A549 (cell line): ENCODE measurements around the gene GSTM3. TPM values are rescaled to one million over a fixed set of nuclear protein-coding genes. Genes with fewer than 3 reads are reported as not detected.
"Not testable (repeated sequence)": the region's sequence is repeated elsewhere in the genome, so short reads cannot be mapped to it uniquely, and the experiment has no call there.

ENCODE experiments used
- ATAC-seq, 2 experiments: fragments of 200-7000 bp in 1 of 2; fragments of >200 bp in 1 of 2; cut with Nextera tagmentation in 1 of 2; cut with Tn5 transposase in 1 of 2; 3 replicates each; pipeline versions ENCODE4 v1.8.0 to v1.9.1; 2018 to 2020; ENCODE audit warnings: mild to moderate bottlenecking in 1 of 2, moderate library complexity in 1 of 2
- CTCF ChIA-PET: fragments of 300-600 bp; sonication (Branson Sonifier 250); formaldehyde crosslinking; extraction: SDS; loops from one replicate; lab custom pipeline; 2021; ENCODE audit warnings: antibody characterized with exemption, inconsistent platforms; lab: Yijun Ruan, JAX
- POLR2A ChIA-PET: fragments of 350-600 bp; formaldehyde crosslinking; extraction: SDS; loops from one replicate; lab custom pipeline; 2021; ENCODE audit warnings: antibody characterized with exemption, inconsistent platforms; lab: Yijun Ruan, JAX
- DNase-seq, 2 experiments: peaks; one replicate each; pipeline versions ENCODE4 v3.0.0 to v3.0.0-alpha.2; 2011 to 2016; ENCODE audit warnings: low read depth in 1 of 2, low spot score in 1 of 2
- FAIRE-seq: peaks from 2 replicates; lab custom pipeline; 2011; peaks lifted over from hg19 to GRCh38; lab: Jason Lieb, UNC
- H3K27ac ChIP-seq, 2 experiments: fragments of >200 bp; sonication (Bioruptor Twin); formaldehyde crosslinking; 3 replicates each; pipeline ENCODE4 v1.5.1; 2016 to 2017
- H3K4me1 ChIP-seq: fragments of >200 bp; sonication (Bioruptor Twin); formaldehyde crosslinking; 3 replicates; pipeline ENCODE4 v1.6.1; 2016
- H3K4me2 ChIP-seq: fragments of >200 bp; sonication (Bioruptor Twin); formaldehyde crosslinking; 3 replicates; pipeline ENCODE4 v1.6.1; 2016
- H3K4me3 ChIP-seq: fragments of >200 bp; sonication (Bioruptor Twin); formaldehyde crosslinking; 3 replicates; pipeline ENCODE4 v1.5.1; 2016
- H3K9me3 ChIP-seq: fragments of >200 bp; sonication (Bioruptor Twin); formaldehyde crosslinking; 3 replicates; pipeline ENCODE4 v1.6.1; 2016
- BHLHE40 ChIP-seq: IDR thresholded peaks from 2 replicates; pipeline ENCODE4 v1.6.1; 2012; ENCODE audit warnings: low read depth, low read length, inconsistent platforms
- ESRRA ChIP-seq: fragments of 150-350 bp; IDR thresholded peaks from 2 replicates; pipeline ENCODE4 v1.6.1; 2014; ENCODE audit warnings: mild to moderate bottlenecking, low read length, borderline replicate concordance
- FOSL2 ChIP-seq, 2 experiments: fragments of 450-650 bp in 1 of 2; fragments of >200 bp in 1 of 2; sonication (Bioruptor Twin) in 1 of 2; formaldehyde crosslinking; IDR thresholded peaks; 2 replicates each; pipeline versions ENCODE4 v1.5.0 to v1.6.1; 2016 to 2020; ENCODE audit warnings: mild to moderate bottlenecking in 1 of 2, moderate library complexity in 1 of 2
- HOXB13 ChIP-seq: fragments of 250-450 bp; sonication (Bioruptor Pico); IDR thresholded peaks from 2 replicates; pipeline ENCODE4 v1.5.0; 2020; ENCODE audit warnings: low read depth, mild to moderate bottlenecking, moderate library complexity
- MAFK ChIP-seq: fragments of 450-650 bp; IDR thresholded peaks from 2 replicates; pipeline ENCODE4 v1.6.1; 2014; ENCODE audit not compliant: partially characterized antibody
- RAD21 ChIP-seq, 2 experiments: fragments of >200 bp in 1 of 2; sonication (Bioruptor Twin) in 1 of 2; formaldehyde crosslinking in 1 of 2; IDR thresholded peaks in 1 of 2; conservative IDR thresholded peaks in 1 of 2; 2 replicates in 1 of 2; 3 replicates in 1 of 2; pipeline ENCODE4 v1.6.1; 2012 to 2018; ENCODE audit warnings: inconsistent platforms in 1 of 2
- RCOR1 ChIP-seq: fragments of 150-350 bp; IDR thresholded peaks from 2 replicates; pipeline ENCODE4 v1.6.1; 2014; ENCODE audit warnings: antibody characterized with exemption, low read length, low read depth
- SMC3 ChIP-seq: fragments of >200 bp; sonication (Bioruptor Twin); formaldehyde crosslinking; IDR thresholded peaks from 3 replicates; pipeline ENCODE4 v1.6.1; 2018; ENCODE audit warnings: inconsistent platforms
- SREBF2 ChIP-seq: fragments of 450-650 bp; IDR thresholded peaks from 2 replicates; pipeline ENCODE4 v1.6.1; 2014; ENCODE audit warnings: mild to moderate bottlenecking, moderate library complexity
- TP53 ChIP-seq: fragments of 250-450 bp; sonication (Bioruptor Pico); IDR thresholded peaks from 2 replicates; pipeline ENCODE4 v1.5.0; 2021; ENCODE audit warnings: mild to moderate bottlenecking, moderate library complexity
- ZSCAN20 ChIP-seq: fragments of 250-450 bp; sonication (Bioruptor Pico); IDR thresholded peaks from 2 replicates; pipeline ENCODE4 v1.8.0; 2022; ENCODE audit warnings: mild to moderate bottlenecking, moderate library complexity
- WGBS: methylation state at CpG from one replicate; pipeline ENCODE4 v1.1.6; 2017; ENCODE audit errors: missing lambda C conversion rate; 5-methylcytosine and 5-hydroxymethylcytosine counted together
- polyA plus RNA-seq, 4 experiments: library from polyadenylated mRNA; depleted of rRNA in 3 of 4; stranded (reverse); fragments of >200 nt; fragmentation: RNase III in 1 of 4; extraction: RNeasy Plus Mini Kit Qiagen cat#74134 plus additional on column Dnase treatment in 1 of 4; gene quantifications; 2 replicates in 3 of 4; 3 replicates in 1 of 4; pipeline ENCODE4 v1.2.3, GENCODE V29; 2011 to 2017
- TF ChIP-seq, protein P1 (sequence below): fragments of 250-450 bp; sonication (Bioruptor Pico); IDR thresholded peaks from 2 replicates; pipeline ENCODE4 v1.5.0; 2020; ENCODE audit warnings: low read depth, mild to moderate bottlenecking, moderate library complexity
- TF ChIP-seq, protein P2 (sequence below): fragments of >200 bp; sonication (Bioruptor Twin); formaldehyde crosslinking; IDR thresholded peaks from 3 replicates; pipeline ENCODE4 v1.6.1; 2016
- TF ChIP-seq, protein P3 (sequence below): fragments of 200-600 bp; sonication (generic); IDR thresholded peaks from 2 replicates; pipeline ENCODE4 v1.6.1; 2016; ENCODE audit warnings: antibody characterized with exemption, mild to moderate bottlenecking, moderate library complexity
- TF ChIP-seq, protein P4 (sequence below): fragments of >200 bp; sonication (Bioruptor Twin); formaldehyde crosslinking; IDR thresholded peaks from 2 replicates; pipeline ENCODE4 v1.6.1; 2016

The GSTM3 gene
- polyA plus RNA-seq, 2 of the 4 experiments (the other 2 are of a cell fraction): 43.0 to 55.7 TPM

DNA sequence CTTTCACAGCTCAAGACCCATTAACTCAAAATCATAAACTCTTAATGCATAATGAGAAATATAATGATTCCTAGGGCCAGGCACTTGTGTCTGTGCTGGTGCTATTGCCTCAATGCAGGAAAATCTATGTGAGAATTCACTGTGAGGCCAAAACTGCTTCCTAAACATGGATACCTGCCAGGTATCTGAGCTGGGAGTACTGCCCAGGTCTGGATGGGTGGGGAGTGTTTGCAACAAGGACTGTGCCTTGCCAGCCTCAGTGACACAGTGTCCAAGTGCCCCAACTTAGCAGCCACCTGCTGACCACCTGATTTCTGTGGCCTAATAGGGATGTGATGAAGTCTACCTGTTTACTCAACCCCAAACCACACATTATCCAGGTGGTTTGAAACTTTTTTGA, 31.0 kb downstream of the GSTM3 start:
- FAIRE-seq, H3K4me1 ChIP-seq, DNase-seq, ATAC-seq, H3K9me3 ChIP-seq, H3K4me3 ChIP-seq, H3K27ac ChIP-seq, H3K4me2 ChIP-seq, POLR2A ChIA-PET: not testable (repeated sequence)
- CTCF ChIA-PET: interaction anchor here (0.7 kb wide), 1 partner anchor 10 kb away, joined by 3 read pairs; no protein-coding TSS in a partner anchor

DNA sequence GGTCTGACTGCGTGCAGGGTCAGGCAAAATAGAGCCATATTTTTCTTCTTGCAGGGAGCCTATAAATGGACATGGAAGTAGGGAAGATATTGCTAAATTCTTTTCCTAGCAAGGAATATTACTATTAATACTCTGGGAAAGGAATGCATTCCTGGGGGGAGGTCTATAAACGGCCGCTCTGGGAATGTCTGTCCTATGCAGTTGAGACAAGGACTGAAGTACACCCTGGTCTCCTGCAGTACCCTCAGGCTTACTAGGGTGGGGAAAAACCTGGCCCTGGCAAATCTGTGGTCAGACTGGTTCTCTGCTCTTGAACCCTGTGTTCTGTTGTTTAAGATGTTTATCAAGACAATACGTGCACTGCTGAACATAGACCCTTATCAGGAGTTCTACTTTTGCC, 31.9 kb downstream of the GSTM3 start:
- DNase-seq, H3K4me3 ChIP-seq, H3K27ac ChIP-seq, FAIRE-seq, ATAC-seq, H3K4me2 ChIP-seq, POLR2A ChIA-PET, H3K4me1 ChIP-seq, H3K9me3 ChIP-seq: not testable (repeated sequence)
- CTCF ChIA-PET: interaction anchor here (0.7 kb wide), 1 partner anchor 11 kb away, joined by 3 read pairs; no protein-coding TSS in a partner anchor
- 88% methylated on average over 4 of the region's 4 CpGs for WGBS

DNA sequence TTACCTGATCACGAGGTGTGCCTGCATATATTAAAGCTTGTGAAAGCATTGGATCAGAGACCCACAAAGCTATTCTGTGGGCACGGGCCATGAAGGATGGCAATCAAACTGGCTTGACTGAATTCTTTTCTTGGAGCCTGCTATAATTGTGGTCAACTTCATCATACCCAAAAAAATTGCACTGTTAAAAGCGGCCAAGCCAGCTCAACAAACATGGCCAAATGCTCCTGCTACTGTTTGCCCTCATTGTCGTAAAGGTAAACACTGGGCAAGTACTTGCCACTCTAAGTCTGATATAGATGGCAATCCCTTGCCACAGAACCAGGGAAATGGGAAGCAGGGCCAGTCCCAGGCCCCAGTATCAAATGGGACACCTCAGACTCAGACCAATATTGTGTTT, 35.4 kb downstream of the GSTM3 start:
- DNase-seq (no peak), FAIRE-seq (no peak), ATAC-seq (no peak)
- no peaks in the 10 kb centered on the region for H3K9me3 ChIP-seq
- 55% methylated on average over 4 of the region's 4 CpGs for WGBS
- CTCF ChIA-PET: no interaction called here
- TF ChIP-seq FOSL2 (IDR thresholded peaks at IDR 0.05) (no peak), FOSL2 (CRISPR knock-in tag; IDR thresholded peaks at IDR 0.05) (no peak), BHLHE40 (no peak), SREBF2 (no peak), TP53 (CRISPR knock-in tag) (no peak), ESRRA (no peak), ZSCAN20 (no peak), MAFK (no peak), RCOR1 (no peak), SMC3 (no peak), RAD21 (conservative IDR thresholded peaks at IDR 0.05 in 1 of 2, IDR thresholded peaks at IDR 0.05 in 1 of 2) (no peak), HOXB13 (CRISPR knock-in tag) (no peak)
- TF ChIP-seq, protein P1, sequence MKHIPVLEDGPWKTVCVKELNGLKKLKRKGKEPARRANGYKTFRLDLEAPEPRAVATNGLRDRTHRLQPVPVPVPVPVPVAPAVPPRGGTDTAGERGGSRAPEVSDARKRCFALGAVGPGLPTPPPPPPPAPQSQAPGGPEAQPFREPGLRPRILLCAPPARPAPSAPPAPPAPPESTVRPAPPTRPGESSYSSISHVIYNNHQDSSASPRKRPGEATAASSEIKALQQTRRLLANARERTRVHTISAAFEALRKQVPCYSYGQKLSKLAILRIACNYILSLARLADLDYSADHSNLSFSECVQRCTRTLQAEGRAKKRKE (CRISPR knock-in tag): no peak
- TF ChIP-seq, protein P2, sequence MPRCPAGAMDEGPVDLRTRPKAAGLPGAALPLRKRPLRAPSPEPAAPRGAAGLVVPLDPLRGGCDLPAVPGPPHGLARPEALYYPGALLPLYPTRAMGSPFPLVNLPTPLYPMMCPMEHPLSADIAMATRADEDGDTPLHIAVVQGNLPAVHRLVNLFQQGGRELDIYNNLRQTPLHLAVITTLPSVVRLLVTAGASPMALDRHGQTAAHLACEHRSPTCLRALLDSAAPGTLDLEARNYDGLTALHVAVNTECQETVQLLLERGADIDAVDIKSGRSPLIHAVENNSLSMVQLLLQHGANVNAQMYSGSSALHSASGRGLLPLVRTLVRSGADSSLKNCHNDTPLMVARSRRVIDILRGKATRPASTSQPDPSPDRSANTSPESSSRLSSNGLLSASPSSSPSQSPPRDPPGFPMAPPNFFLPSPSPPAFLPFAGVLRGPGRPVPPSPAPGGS: no peak
- TF ChIP-seq, protein P3, sequence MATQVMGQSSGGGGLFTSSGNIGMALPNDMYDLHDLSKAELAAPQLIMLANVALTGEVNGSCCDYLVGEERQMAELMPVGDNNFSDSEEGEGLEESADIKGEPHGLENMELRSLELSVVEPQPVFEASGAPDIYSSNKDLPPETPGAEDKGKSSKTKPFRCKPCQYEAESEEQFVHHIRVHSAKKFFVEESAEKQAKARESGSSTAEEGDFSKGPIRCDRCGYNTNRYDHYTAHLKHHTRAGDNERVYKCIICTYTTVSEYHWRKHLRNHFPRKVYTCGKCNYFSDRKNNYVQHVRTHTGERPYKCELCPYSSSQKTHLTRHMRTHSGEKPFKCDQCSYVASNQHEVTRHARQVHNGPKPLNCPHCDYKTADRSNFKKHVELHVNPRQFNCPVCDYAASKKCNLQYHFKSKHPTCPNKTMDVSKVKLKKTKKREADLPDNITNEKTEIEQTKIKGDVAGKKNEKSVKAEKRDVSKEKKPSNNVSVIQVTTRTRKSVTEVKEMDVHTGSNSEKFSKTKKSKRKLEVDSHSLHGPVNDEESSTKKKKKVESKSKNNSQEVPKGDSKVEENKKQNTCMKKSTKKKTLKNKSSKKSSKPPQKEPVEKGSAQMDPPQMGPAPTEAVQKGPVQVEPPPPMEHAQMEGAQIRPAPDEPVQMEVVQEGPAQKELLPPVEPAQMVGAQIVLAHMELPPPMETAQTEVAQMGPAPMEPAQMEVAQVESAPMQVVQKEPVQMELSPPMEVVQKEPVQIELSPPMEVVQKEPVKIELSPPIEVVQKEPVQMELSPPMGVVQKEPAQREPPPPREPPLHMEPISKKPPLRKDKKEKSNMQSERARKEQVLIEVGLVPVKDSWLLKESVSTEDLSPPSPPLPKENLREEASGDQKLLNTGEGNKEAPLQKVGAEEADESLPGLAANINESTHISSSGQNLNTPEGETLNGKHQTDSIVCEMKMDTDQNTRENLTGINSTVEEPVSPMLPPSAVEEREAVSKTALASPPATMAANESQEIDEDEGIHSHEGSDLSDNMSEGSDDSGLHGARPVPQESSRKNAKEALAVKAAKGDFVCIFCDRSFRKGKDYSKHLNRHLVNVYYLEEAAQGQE: no peak
- TF ChIP-seq, protein P4, sequence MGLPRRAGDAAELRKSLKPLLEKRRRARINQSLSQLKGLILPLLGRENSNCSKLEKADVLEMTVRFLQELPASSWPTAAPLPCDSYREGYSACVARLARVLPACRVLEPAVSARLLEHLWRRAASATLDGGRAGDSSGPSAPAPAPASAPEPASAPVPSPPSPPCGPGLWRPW: no peak
- TF ChIP-seq, all 56 proteins: peak for 0
- Histone ChIP-seq H3K27ac (no peak overlapping the region), H3K4me2 (no peak overlapping the region), H3K4me1 (no peaks in the 10 kb centered on the region), H3K4me3 (no peak overlapping the region)
- POLR2A ChIA-PET: interaction anchor here (0.6 kb wide), 1 partner anchor 23 kb away, joined by 3 read pairs; no protein-coding TSS in a partner anchor
